GM21367 (cell line): ENCODE data around the gene IL1R1.

Experiments
- ATAC-seq: cut with Tn5 transposase; IDR thresholded peaks from one replicate; pipeline ENCODE4 v1.9.1; 2021; ENCODE audit not compliant: unreplicated experiment

Gene IL1R1

DNA sequence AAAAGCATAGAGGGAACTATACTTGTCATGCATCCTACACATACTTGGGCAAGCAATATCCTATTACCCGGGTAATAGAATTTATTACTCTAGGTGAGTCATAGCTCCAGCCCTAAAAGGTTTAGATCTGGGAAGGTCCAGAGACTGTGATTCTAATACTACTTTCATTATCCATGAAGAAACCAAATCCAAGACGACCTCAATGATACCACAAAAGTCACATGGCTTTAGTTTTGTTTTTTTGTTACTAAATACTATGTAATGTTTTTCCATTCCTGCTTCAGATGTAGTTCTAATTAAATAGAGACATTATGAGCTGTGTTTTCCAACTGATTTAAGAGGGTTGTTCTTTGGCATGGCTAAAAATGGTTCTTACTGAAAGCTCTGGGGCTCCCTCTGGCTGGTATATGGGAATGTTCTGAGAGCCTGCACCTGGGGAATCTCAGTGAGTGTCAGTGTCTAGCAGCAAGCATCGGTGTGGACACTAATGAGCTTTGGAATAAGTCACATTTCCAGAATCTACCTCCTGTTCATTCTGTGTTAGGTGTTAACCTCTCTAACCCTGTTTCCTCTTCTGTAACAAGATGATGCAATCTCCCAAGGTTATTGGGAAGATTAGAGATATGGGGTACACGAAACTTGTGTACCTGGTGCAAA lies 23.8 kb downstream of the IL1R1 start:
- no peak for ATAC-seq

DNA sequence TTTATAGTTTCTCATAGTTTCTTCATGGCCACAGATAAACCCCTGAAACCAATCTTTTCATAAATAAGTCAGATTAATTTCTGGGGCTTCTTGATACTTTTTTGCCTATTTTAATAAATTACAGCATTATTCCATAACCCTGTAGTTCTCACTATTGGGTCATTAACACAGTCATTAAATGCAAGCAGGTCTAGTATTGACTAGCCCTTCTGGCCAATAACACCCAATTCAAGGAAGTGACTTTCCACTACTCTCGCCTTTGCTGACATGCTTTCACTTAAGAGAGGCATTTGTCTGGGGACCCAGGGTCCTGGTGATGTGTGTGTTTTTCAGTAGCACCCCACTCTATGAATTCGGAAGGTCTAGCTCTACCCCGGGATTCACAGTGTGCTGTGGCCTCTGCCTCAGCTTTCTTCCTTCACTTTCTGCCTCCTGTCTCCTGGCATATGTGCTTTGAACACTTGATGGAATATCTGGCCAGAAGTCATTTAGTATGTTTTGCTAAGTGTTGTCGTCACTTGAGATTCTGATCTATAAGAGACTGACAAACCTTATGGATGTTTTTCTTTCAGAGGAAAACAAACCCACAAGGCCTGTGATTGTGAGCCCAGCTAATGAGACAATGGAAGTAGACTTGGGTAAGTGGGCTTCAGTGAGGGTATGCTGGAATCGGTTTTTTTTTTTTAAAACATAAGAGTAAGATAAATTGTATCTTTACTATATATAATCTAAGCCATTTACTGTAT lies 25.7 kb downstream of the IL1R1 start:
- ATAC-seq: no peak

DNA sequence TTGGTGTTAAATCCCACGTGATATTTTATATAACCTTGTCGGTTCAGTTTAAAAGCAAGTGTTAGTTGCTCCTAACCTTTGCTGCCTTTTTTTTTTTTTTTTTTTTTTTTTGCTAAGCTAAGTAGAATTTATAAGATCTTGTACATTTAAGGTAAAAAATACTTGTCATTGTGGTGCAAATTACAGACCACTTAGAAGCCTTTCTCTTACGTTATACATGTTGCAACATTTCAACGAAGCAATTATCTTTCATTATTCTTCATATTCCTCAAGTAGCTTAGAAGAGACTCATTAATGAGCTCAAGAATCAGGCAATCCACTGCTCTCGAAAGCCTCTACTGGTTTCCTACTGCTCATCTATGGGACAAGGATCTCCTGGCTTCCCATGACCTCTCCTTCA lies 29.4 kb downstream of the IL1R1 start:
- ATAC-seq: no peak

DNA sequence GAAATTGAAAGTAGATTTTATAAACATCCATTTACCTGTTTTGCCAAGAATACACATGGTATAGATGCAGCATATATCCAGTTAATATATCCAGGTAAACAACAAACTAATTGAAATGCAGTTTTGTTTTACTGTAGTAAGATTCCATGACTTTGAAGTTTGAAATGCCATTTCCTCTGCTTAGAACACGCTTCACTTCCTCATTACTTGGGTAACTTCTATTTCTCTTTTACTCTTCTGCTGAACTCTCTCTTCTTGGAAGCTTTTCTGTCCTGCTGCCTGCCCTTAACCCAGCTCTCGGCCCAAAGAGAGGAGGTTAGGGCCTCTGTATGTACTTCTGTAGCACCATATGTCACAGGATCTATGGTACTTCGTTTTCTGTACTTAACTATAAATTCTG lies 30.2 kb downstream of the IL1R1 start:
- no peak for ATAC-seq

DNA sequence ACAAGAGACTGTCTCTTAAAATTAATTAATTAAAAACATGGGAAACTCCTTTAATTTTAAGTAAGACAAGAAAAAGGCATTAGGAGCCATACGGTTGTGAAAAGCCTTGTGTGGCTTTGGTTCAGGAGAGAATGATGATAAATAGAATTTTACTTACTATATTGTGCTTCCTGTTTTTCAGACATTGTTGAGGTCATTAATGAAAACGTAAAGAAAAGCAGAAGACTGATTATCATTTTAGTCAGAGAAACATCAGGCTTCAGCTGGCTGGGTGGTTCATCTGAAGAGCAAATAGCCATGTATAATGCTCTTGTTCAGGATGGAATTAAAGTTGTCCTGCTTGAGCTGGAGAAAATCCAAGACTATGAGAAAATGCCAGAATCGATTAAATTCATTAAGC lies 33.6 kb downstream of the IL1R1 start:
- ATAC-seq: no peak

DNA sequence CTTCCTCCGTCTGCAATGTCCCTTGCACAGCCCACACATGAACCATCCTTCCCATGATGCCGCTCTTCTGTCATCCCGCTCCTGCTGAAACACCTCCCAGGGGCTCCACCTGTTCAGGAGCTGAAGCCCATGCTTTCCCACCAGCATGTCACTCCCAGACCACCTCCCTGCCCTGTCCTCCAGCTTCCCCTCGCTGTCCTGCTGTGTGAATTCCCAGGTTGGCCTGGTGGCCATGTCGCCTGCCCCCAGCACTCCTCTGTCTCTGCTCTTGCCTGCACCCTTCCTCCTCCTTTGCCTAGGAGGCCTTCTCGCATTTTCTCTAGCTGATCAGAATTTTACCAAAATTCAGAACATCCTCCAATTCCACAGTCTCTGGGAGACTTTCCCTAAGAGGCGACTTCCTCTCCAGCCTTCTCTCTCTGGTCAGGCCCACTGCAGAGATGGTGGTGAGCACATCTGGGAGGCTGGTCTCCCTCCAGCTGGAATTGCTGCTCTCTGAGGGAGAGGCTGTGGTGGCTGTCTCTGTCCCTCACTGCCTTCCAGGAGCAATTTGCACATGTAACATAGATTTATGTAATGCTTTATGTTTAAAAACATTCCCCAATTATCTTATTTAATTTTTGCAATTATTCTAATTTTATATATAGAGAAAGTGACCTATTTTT lies 35.4 kb downstream of the IL1R1 start:
- ATAC-seq: no peak

DNA sequence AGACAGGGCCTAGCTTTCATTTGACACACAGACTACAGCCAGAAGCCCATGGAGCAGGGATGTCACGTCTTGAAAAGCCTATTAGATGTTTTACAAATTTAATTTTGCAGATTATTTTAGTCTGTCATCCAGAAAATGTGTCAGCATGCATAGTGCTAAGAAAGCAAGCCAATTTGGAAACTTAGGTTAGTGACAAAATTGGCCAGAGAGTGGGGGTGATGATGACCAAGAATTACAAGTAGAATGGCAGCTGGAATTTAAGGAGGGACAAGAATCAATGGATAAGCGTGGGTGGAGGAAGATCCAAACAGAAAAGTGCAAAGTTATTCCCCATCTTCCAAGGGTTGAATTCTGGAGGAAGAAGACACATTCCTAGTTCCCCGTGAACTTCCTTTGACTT lies 36.5 kb downstream of the IL1R1 start:
- ATAC-seq: no peak

DNA sequence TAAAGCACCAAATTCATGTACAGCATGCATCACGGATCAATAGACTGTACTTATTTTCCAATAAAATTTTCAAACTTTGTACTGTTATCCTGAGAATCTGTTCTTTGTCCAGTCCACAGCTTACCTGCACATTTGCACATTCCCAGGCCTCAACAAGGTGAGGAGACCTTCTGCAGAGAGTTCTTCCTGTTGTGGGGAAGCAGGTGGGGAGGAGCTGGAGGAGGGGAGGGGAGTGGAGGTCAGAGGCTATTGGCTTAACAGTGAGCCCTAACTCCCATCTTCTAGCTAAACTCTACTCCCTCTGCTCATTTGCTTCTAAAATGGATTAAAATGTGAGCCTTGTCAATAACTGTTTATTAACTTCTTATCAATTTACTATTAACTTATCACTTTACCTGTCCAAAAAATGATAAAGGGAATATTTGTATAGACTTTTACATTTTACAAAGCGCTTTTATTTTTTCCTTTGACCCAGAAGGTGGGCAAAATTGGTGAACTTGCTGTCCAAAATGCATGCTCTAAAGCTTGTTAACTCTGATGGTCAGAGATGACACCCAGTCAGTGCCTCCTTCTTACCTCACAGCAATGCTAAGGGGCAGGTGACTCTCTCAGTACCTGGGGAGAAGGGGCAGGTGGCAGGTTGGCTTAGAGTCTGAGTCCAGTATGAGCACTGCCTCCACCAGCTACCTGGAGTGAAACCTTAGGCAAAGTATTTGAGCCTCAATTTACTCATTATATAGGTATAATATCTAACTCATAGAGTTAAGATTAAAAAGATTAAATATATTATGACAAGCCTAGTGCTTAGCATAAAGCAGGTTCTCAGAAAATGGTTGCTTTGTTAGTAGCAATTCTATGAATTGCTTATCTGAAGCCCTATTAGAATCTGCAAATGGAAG lies 37.5 kb downstream of the IL1R1 start:
- ATAC-seq: no peak

DNA sequence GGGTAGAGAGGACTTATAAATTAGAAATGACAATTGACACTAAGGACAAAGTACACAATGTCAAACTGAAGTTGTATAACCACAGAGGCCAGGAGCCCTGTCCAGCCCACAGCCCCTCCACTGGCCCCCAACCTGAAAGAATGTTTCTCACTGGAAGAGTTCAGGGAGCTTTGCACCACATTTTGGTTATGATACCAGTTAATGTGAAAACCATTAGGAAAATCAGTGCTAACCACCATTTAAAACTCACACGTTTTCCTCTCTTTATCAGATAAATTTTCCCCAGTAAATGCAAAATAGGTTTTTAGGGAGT lies 38.1 kb downstream of the IL1R1 start:
- ATAC-seq: no peak

DNA sequence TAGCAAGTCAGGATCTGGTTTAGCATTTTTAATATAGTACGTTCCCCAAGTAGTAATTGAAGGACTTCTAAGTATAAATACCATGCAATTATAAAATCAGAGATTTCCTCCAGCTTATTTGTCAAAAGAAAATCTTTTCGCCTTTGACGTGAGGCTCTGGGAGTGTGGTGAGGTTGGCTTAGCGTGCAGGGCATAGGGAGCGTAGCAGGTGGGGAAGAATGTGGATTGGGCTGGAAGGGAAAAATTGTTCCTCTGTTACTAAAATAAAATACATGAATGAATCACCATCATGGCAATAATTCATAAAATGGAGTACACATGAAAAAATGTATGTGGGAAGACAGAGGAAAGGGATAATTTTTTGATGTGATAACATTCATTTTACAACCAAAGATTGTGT lies 38.8 kb downstream of the IL1R1 start:
- ATAC-seq: no peak

DNA sequence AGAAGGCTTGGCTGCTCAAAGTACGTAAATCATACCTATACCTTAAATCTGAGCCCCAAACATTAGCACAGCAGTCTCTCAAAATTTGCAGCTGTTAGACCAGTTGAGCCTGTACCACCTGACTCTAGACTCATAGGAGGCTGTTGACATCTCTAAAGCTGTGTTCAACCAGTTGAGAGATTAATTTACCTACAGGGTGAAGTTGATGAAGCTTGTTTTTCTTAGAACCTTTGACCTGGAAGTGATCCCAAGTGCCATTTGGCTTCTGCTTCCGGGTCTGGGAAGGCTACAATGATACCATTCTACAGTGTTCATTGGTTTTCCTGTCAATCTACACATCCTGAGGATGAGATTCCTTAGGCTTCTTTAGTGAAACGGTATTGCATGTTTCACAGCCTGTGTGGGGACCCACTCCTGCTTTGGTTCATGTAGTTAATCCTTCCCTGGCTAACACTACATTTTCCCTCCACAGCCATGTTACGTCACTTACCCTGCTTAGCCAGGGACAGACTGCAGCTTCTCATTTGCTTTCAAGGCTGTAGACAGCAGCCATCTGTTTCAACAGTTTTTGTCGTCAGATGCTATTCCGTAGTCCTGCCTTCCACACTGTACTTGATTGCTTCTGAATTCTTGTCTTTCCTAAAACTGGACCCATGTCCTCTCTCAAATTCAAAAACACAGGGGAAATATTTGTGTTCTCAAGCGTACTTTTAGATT lies 39.5 kb downstream of the IL1R1 start:
- ATAC-seq: no peak

DNA sequence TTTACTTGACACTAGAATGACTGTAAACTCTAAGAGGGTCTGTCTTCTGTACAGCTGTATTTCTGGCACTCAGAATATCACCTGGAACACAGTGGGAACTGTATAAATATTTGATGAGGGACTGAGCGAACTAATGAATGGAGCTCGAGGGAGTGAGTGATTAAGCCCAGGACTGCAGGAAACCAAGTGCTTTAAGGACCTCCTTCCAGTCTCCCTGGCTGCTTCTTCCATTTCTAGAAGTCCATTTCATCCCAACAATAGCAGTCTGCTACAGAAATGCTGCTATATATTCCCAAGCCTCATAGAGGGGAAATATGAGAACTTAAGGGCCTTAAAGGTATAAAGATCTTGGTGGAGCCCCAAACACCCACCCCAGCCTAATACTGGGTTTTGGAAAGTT lies 41.5 kb downstream of the IL1R1 start:
- no peak for ATAC-seq

DNA sequence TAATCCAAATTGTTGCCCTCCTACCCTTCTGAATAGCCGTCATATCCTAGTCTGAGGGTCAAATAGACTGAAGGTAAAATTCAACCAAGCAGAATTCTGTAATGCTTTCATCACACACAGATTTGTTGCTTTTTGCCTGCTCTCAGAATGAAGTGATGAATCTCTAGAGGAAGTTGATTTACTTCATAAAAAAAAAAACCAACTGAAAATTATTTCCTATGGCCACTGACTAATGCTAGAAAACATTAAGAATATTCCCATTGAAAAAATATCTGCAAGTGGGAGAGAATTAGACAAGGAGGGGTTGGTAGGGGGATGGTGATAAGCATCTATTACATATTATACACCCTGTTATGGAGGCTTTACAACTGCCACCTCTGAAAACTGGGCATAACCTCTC lies 42.0 kb downstream of the IL1R1 start:
- ATAC-seq: no peak

DNA sequence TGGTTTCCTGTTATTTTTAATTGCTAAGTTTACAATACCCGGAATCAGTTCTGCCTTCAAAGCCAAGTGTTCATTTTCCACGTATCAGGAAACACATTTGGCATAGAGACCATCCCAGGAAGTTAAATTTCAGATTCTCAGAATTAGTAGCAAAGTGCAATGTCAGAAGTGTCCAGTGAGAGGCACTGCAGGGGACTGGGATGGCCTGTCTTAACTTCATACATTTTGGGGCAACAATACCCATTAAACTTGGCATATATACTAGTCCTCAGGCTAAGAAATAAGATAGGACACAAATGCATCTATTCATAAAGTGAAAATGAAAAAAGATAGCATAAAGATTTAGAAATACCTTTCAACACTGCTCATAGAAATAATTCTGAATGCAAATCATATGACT lies 42.8 kb downstream of the IL1R1 start:
- no peak for ATAC-seq

DNA sequence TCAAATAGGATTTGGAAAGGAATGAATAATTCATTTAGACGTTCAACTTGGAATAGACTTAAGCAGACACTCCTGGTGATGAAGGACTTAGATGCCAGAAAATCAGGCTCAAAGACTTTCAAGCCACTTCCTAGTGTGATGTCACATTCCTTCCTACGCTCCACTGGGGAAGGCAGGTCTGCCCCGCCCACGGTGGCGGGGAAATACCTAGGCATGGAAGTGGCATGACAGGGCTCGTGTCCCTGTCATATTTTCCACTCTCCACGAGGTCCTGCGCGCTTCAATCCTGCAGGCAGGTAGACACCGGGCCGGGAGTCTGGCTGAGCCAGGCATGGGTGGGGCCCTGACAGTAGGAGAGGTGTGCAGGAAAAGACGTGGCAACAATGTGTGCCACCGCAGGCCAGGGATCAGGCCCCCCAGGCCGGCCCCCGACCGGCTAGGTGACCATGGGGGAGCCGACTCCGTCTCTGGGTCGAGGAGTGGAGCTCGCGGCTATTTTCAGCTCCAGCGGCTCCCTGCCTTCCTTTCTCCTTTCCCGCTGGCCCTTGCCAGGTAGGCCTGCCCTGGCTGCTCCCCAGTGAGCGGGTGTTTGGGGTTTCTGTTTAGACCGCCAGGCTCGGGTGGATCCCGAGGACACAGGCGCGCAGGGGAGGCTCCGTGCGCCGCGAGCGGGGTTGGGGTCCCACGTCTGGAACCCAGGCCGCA lies 44.4 kb downstream of the IL1R1 start, which contains the start of gene IL1RL2:
Gene IL1RL2 (plus strand): TSS at position 233 of the 705 bp plus-strand sequence. CDS start 845 bp downstream, outside the sequence.
- ATAC-seq: no peak

DNA sequence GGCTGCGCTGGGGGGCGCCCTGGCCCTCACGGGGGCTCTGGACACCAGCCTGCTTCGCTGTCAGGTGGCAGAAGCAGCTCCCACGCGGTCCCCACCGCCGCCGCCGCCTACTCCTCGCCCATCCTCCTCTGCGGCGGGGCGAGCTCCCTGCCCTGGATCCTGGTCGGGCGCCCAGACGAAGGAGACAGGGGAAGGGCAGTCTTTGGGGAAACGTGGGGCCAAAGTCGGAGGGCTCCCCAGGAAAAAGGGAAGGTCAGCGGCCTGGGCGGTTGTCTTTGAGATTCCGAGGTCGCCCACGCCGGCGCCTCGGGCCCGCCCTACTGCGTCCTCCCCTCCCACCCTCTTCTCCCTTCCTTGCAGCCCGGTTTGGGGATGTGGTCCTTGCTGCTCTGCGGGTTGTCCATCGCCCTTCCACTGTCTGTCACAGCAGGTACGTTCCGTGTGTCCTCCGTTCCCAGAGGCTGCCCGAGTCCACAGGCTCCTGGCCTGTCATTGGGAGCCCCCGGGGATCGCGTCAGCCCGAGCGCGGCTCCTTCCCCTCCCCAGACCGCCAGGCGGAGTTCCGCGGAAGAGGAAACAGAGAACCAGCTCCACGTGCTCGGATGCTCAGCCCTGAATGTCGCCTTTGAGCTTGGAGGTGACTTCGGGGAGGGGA lies 45.1 kb downstream of the IL1R1 start:
- ATAC-seq: no peak

DNA sequence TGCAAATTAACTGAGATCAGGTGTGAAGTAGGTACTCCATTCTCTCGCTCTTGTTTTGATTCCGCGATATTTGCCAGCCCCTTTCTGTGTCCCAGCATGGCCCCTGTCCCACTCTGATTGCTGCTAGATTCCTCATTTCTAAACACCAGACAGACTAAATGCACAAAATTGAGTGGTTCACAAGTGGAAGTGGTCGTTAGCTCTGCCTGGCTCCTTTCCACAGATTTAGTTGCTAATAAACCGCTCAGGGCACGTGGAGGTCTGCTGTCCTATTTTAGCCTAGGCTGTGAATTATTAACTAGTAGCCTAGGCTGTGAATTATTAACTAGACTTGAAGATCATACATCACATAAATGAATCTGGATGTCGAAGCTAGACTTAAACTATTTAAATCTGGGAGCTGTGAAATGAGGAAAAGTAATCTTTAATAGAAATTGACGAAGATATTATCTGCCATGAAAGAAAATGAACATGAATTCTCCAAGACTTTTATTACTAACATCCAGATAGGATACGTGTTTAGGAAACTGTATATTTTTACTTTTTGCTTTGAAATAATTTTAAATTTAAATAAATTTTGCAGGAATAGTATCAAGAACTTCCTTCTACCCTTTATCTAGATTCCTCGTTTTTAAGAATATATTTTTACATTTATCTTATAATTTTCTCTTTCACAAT lies 48.0 kb downstream of the IL1R1 start:
- no peak for ATAC-seq

DNA sequence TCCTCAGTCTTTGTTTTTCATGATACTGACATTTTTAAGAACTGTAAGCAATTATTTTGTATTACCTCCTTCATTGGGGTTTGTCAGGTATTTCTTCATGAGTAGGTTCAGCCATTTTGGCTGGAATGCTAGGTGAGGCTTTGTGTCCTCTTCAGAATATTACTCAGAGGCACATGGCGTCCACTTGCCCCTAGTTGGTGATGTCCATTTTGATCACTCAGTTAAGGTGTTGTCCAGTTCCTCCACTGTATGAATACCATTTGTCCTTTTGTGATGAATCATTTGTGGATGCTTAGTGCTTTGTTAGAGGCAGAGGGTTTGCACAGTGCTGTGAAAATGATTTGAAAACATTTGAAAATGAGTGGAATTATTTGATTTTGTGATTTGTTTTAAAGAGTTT lies 49.0 kb downstream of the IL1R1 start:
- ATAC-seq: no peak

DNA sequence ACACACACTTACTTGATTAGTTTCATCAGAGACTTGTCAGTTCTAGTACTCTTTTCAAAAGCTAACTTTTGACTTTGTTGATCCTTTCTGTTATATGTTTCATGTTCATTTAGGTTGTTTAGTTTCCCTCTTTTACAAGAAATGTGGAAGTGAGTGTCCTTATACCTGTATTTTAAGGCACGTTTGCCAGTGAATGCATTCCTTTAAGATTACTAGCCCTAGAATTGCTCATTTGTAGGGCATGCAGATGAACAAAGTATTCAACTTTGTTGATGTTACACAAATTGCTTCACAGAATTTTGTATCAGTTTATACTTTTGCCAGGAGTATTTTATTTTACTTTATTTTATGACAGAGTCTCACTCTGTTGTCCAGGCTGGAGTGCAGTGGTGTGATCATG lies 50.5 kb downstream of the IL1R1 start:
- ATAC-seq: no peak
